Breast epithelium (tissue), 3 donors: Measurements from ENCODE around the gene OR52E8.

Source experiments
- POLR2AphosphoS5 ChIP-seq, 3 donors: sonication (generic); formaldehyde crosslinking; IDR thresholded peaks; one replicate each; pipeline ENCODE4 v1.6.1; 2017; ENCODE audit warnings: antibody characterized with exemption in 3 of 3
- TF ChIP-seq, protein P1 (sequence below), 3 donors: fragments of 450-650 bp; IDR thresholded peaks; one replicate each; pipeline ENCODE4 v1.5.1; 2016 to 2017; ENCODE audit warnings: antibody characterized with exemption in 3 of 3, mild to moderate bottlenecking in 3 of 3, moderate library complexity in 3 of 3

DNA sequence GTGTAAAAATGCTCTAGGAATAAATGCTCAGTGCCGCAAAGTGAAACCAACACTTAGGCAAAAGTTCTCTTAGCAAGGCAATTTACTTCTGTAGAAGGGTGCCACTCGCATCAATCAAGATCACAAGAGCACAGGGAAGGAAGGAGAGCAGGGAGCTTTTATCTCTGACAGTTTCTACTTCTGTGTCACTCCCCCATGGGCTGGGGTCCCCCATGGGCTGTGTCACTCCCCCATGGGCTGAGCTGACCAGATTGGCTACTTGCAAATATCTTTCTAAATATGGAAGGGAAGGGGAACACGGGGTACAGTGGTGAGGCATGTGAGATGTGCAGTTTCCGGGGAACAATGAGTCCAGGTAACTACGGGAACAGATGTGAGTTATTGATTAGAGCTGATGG lies 48.4 kb downstream of the OR52E8 start:
- no peak for TF ChIP-seq POLR2AphosphoS5 (IDR thresholded peaks at IDR 0.05)
- TF ChIP-seq, protein P1, sequence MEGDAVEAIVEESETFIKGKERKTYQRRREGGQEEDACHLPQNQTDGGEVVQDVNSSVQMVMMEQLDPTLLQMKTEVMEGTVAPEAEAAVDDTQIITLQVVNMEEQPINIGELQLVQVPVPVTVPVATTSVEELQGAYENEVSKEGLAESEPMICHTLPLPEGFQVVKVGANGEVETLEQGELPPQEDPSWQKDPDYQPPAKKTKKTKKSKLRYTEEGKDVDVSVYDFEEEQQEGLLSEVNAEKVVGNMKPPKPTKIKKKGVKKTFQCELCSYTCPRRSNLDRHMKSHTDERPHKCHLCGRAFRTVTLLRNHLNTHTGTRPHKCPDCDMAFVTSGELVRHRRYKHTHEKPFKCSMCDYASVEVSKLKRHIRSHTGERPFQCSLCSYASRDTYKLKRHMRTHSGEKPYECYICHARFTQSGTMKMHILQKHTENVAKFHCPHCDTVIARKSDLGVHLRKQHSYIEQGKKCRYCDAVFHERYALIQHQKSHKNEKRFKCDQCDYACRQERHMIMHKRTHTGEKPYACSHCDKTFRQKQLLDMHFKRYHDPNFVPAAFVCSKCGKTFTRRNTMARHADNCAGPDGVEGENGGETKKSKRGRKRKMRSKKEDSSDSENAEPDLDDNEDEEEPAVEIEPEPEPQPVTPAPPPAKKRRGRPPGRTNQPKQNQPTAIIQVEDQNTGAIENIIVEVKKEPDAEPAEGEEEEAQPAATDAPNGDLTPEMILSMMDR (IDR thresholded peaks at IDR 0.05) = no peak
